Heart right ventricle (tissue), 16 donors: ENCODE measurements around the gene C3orf20. TPM values are rescaled to one million over a fixed set of nuclear protein-coding genes. Genes with fewer than 3 reads are reported as not detected.

Experiments
- ATAC-seq, 8 donors: fragments of 200-7000 bp; cut with Tn5 transposase; one replicate each; pipeline ENCODE4 v1.9.1; 2020; ENCODE audit warnings: mild to moderate bottlenecking in 8 of 8, moderate library complexity in 8 of 8, moderate number of reproducible peaks in 1 of 8
- DNase-seq, 2 donors: peaks; one replicate each; pipeline ENCODE4 v3.0.0-alpha.2; 2020
- H3K27ac ChIP-seq, 10 donors: fragments of 200-600 bp; sonication (generic) in 2 of 10; one replicate each; pipeline versions ENCODE4 v1.5.0 to v1.8.0; 2020 to 2022; ENCODE audit warnings: mild to moderate bottlenecking in 3 of 10
- H3K27me3 ChIP-seq, 7 donors: fragments of 200-600 bp; one replicate each; pipeline ENCODE4 v1.8.0; 2021 to 2022; ENCODE audit warnings: mild to moderate bottlenecking in 2 of 7
- H3K36me3 ChIP-seq, 9 donors: fragments of 200-600 bp; sonication (generic) in 1 of 9; one replicate each; pipeline versions ENCODE4 v1.5.0 to v1.8.0; 2020 to 2022; ENCODE audit warnings: mild to moderate bottlenecking in 2 of 9
- H3K4me1 ChIP-seq, 9 donors: fragments of 200-600 bp; sonication (generic) in 1 of 9; one replicate each; pipeline versions ENCODE4 v1.5.0 to v1.8.0; 2020 to 2022; ENCODE audit warnings: mild to moderate bottlenecking in 4 of 9
- H3K4me3 ChIP-seq, 10 donors: fragments of 200-600 bp; sonication (generic) in 2 of 10; one replicate each; pipeline versions ENCODE4 v1.5.0 to v1.8.0; 2020 to 2022; ENCODE audit warnings: mild to moderate bottlenecking in 7 of 10, moderate library complexity in 2 of 10
- H3K9me3 ChIP-seq, 11 donors: fragments of 200-600 bp in 10 of 11; sonication (generic) in 2 of 11; one replicate each; pipeline versions ENCODE4 v1.5.0 to v1.8.0; 2013 to 2022; ENCODE audit warnings: mild to moderate bottlenecking in 2 of 11, control low read depth in 1 of 11, moderate library complexity in 1 of 11
- WGBS, 2 donors: extraction: QIAGEN DNeasy Blood & Tissue Kit; methylation state at CpG; one replicate each; pipeline ENCODE4 v1.1.7; 2013; ENCODE audit warnings: inconsistent platforms in 1 of 2; 5-methylcytosine and 5-hydroxymethylcytosine counted together
- intact Hi-C, 10 donors: fragments of 100-400 bp; cut with DNase I; formaldehyde crosslinking; loops; one replicate each; pipeline versions ENCODE4 v1.11.1 to v1.14.2; 2022
- polyA plus RNA-seq, 2 donors: library from polyadenylated mRNA; stranded (reverse); fragments of 200-250 nt; gene quantifications; one replicate each; pipeline ENCODE4 v1.2.3, GENCODE V29; 2013
- total RNA-seq, 10 donors: library from RNA; stranded (reverse); fragmentation: NEBNext Ultra II Directional in 3 of 10; extraction: Animal tissue kit (Norgen Biotek cat#: 25700) in 3 of 10; gene quantifications; one replicate each; pipeline versions ENCODE4 v1.2.1 to v1.2.4, GENCODE V29; 2021 to 2023
- TF ChIP-seq, protein P1 (sequence below), 9 donors: fragments of 200-600 bp; sonication (generic) in 2 of 9; IDR thresholded peaks; one replicate each; pipeline versions ENCODE4 v1.5.0 to v1.8.0; 2021 to 2022; ENCODE audit warnings: antibody characterized with exemption in 9 of 9, mild to moderate bottlenecking in 5 of 9, moderate library complexity in 1 of 9
- donor health status: Arrhythmogenic right ventricular cardiomyopathy.
- donor health status: ischemic (EF 13 %, LVEDD 7.1; RV severe dilation, severe dysfunction).
- donor health status: healthy with polysubstance abuse.
- donor health status: DM: no; HTN: yes; CAD: no.
- donor health status: DM: no; HTN: no; CAD: no.
- donor health status: ischemic (EF 25% LVEDD 6.9; RV normal size, moderate dysfunction).
- donor health status: ischemic (EF 25% LVEDD 5.7; RV mildly dilated, moderate dysfunction).
- donor health status: healthy.
- donor health status: DM: yes; HTN: yes; CAD: no.
- donor health status: Ischemic cardiomyopathy.
- donor health status: ischemic (EF 35%, LVEDD 5.7; RV mildly dilated, moderate dysfunction).
- donor health status: nonischemic (EF 11% LVEDD 7.7; RV severe dilation, severe dysfunction).
- donor health status: DM: yes; HTN: yes; CAD: no.
- donor health status: PGD.
- donor health status: ischemic (EF 29% LVEDD 5.4; RV normal size, mild dysfunction).
- donor health status: nonischemic (EF 23%, LVEDD 6.1; RV moderate dilation, normal function).

Gene C3orf20
- total and polyA plus RNA-seq, 12 donors: 0.10 to 0.36 (median 0.16) TPM; not detected in 7

DNA sequence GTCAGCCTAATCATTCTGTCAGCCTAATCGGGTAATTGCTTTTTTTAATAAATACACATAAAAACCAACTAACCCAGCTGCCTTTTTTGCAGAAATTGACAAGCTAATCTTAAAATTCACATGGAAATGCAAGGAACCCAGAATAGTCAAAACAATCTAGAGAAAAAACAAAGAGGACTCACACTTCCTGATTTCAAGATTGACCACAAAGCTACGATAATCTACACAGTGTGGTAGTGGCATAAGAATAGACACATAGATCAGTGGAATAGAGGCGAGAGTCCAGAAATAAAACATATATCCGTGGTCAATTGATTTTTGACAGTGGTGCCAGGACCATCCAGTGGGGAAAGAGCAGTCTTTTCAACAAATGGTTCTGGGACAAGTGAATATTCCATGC, 2.4 kb upstream of the C3orf20 start:
- WGBS, 2 donors: 89 to 91% methylated on average over 4 of the region's 4 CpGs
- ATAC-seq (no peak), DNase-seq (no peak)
- Histone ChIP-seq H3K27ac (no peak overlapping the region), H3K36me3 (peaks cover 3 to 68% (median 46%) of the 10 kb centered on the region in 9 donors), H3K4me3 (no peak overlapping the region), H3K4me1 (no peaks in the 10 kb centered on the region), H3K9me3 (no peaks in the 10 kb centered on the region), H3K27me3 (no peaks in the 10 kb centered on the region)
- TF ChIP-seq, protein P1, sequence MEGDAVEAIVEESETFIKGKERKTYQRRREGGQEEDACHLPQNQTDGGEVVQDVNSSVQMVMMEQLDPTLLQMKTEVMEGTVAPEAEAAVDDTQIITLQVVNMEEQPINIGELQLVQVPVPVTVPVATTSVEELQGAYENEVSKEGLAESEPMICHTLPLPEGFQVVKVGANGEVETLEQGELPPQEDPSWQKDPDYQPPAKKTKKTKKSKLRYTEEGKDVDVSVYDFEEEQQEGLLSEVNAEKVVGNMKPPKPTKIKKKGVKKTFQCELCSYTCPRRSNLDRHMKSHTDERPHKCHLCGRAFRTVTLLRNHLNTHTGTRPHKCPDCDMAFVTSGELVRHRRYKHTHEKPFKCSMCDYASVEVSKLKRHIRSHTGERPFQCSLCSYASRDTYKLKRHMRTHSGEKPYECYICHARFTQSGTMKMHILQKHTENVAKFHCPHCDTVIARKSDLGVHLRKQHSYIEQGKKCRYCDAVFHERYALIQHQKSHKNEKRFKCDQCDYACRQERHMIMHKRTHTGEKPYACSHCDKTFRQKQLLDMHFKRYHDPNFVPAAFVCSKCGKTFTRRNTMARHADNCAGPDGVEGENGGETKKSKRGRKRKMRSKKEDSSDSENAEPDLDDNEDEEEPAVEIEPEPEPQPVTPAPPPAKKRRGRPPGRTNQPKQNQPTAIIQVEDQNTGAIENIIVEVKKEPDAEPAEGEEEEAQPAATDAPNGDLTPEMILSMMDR (IDR thresholded peaks at IDR 0.05): no peak
- intact Hi-C loops: loop anchor here in 9 of 10 donors (2.0 to 5.0 kb wide), 5 partner anchors 105 to 250 kb away; no protein-coding TSS in a partner anchor

DNA sequence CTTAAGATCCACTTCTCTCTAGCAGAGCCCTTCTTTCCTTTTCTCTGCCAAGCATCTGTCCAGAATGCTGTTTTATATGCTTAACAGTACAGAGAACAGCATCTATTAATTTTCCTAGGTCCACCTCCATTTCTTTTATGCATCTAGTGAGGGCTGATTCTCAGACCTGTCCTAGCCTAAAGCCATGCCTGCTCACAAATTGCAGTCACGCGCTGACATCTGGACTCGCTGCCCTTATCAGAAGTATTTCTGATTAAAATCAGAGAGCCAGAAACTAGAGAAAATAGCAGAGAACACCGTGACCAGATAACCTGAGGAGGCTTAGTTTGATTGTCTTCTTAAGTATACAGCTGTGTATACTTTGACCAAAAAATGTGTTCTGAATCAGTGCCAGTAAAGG, 1.9 kb downstream of the C3orf20 start:
- Histone ChIP-seq H3K9me3 (peaks cover 0 to 11% (median 3%) of the 10 kb centered on the region in 11 donors), H3K4me1 (no peaks in the 10 kb centered on the region), H3K36me3 (peaks cover 0 to 25% (median 11%) of the 10 kb centered on the region in 9 donors), H3K4me3 (no peak overlapping the region), H3K27me3 (no peaks in the 10 kb centered on the region), H3K27ac (no peak overlapping the region)
- no peak for ATAC-seq
- TF ChIP-seq, protein P1 (IDR thresholded peaks at IDR 0.05): no peak
- intact Hi-C loops: loop anchor here in 5 of 10 donors (5.0 kb wide), 4 partner anchors 100 to 240 kb away; no protein-coding TSS in a partner anchor
- 62 to 75% methylated on average over 4 of the region's 4 CpGs for WGBS, 2 donors
- no peak for DNase-seq

- intact Hi-C loops: loop anchor here in 5 of 10 donors (5.0 kb wide), 4 partner anchors 99 to 239 kb away; no protein-coding TSS in a partner anchor
- 65 to 69% methylated on average over 7 of the region's 7 CpGs for WGBS, 2 donors
- Histone ChIP-seq H3K36me3 (peaks cover 0 to 14% (median 0%) of the 10 kb centered on the region in 9 donors), H3K4me1 (no peaks in the 10 kb centered on the region), H3K4me3 (no peak overlapping the region), H3K27me3 (no peaks in the 10 kb centered on the region), H3K9me3 (peaks cover 0 to 11% (median 3%) of the 10 kb centered on the region in 11 donors), H3K27ac (no peak overlapping the region)
- no peak for DNase-seq
- no peak for ATAC-seq
- TF ChIP-seq, protein P1 (IDR thresholded peaks at IDR 0.05): no peak
Observed at GRCh38 chr3:14678015-14678503, 3.1 kb downstream of the C3orf20 start.

DNA sequence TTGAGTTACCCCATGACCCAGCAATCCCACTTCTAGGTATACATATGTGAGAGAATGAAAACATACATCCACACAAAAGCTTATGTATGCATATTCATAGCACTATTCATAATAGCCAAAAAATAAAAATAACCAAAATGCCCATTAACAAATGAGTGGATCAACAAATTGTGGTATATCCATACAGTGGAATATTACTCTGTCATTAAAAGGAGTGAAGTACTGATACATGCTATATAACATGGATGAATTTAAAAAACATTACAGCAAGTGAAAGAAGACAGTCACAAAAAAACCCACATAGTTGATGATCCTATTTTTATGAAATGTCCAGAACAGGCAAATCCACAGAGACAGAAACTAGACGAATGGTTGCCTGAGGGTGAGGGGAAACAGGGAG, 5.2 kb downstream of the C3orf20 start:
- intact Hi-C loops: no loop called here
- H3K9me3 ChIP-seq: peaks cover 0 to 11% (median 3%) of the 10 kb centered on the region in 11 donors
- TF ChIP-seq, protein P1 (IDR thresholded peaks at IDR 0.05): no peak
- no peak overlapping the region for H3K27ac ChIP-seq
- ATAC-seq (no peak), DNase-seq (no peak)
- WGBS, 2 donors: 67 to 85% methylated on average over 1 of the region's 1 CpG
- H3K4me3 ChIP-seq: no peak overlapping the region
- peaks cover 0 to 3% (median 0%) of the 10 kb centered on the region in 9 donors for H3K36me3 ChIP-seq
- no peaks in the 10 kb centered on the region for H3K4me1 ChIP-seq
- H3K27me3 ChIP-seq: no peaks in the 10 kb centered on the region
